K562 (cell line): ENCODE measurements around the gene VENTX. TPM values are rescaled to one million over a fixed set of nuclear protein-coding genes. Genes with fewer than 3 reads are reported as not detected.

ENCODE experiments used
- ETS1 ChIP-seq: conservative IDR thresholded peaks from 2 replicates; pipeline ENCODE4 v1.6.1; 2011; ENCODE audit warnings: low read depth, mild to moderate bottlenecking, low read length; ENCODE audit not compliant: control insufficient read depth
- HDGF ChIP-seq: fragments of 450-650 bp; IDR thresholded peaks from 2 replicates; pipeline ENCODE4 v1.6.1; 2016
- ZBTB40 ChIP-seq, 2 experiments: fragments of 450-650 bp in 1 of 2; sonication (generic) in 1 of 2; formaldehyde crosslinking in 1 of 2; IDR thresholded peaks; 2 replicates each; pipeline versions ENCODE4 v1.7.1 to v1.9.0; 2016 to 2022; ENCODE audit warnings: inconsistent platforms in 1 of 2, mild to moderate bottlenecking in 1 of 2, missing genetic modification reagents in 1 of 2
- ZNF277 ChIP-seq: fragments of 250-450 bp; sonication (Bioruptor Pico); IDR thresholded peaks from 2 replicates; pipeline ENCODE4 v1.8.0; 2022; ENCODE audit warnings: inconsistent platforms, mild to moderate bottlenecking, moderate library complexity, borderline replicate concordance
- polyA plus RNA-seq, 8 experiments: library from polyadenylated mRNA; depleted of rRNA in 4 of 8; stranded (reverse) in 5 of 8; unstranded in 3 of 8; fragments of >200 nt; fragmentation: Nextera tagmentation in 2 of 8; fragmentation: Illumina TruSeq in 1 of 8; extraction: Ambion mirVana in 2 of 8; extraction: Trizol in 1 of 8; gene quantifications; 2 replicates each; pipeline versions ENCODE4 v1.2.1 to v1.2.3, GENCODE V29; 2011 to 2014; ENCODE audit warnings: inconsistent platforms in 1 of 8, missing spikeins in 1 of 8
- total RNA-seq, 7 experiments: library from RNA; depleted of rRNA in 6 of 7; stranded (reverse); fragments of >200 nt in 6 of 7; fragmentation: Illumina TruSeq in 2 of 7; extraction: Trizol in 2 of 7; gene quantifications; 2 replicates each; pipeline versions ENCODE4 v1.2.1 to v1.2.3, GENCODE V29; 2011 to 2021; ENCODE audit warnings: low replicate concordance in 1 of 7

Gene VENTX
- total and polyA plus RNA-seq, 9 of the 15 experiments (the other 6 are each of a cell fraction or from before 2014, with no cell fraction given) = 0.07 to 0.70 (median 0.20) TPM; not detected in 1

GRCh38 chr10:133198621-133199487 lies 38.8 kb upstream of the VENTX start (continued):
- TF ChIP-seq ZNF277 (no peak), ZBTB40 (IDR thresholded peaks at IDR 0.05) (no peak), ZBTB40 (CRISPR knock-in tag; IDR thresholded peaks at IDR 0.05) (no peak), ETS1 (no peak), HDGF (no peak)
- TF ChIP-seq, all 486 proteins: peak for 0
